Measurements from ENCODE around the gene PTPRO.

The PTPRO gene

DNA sequence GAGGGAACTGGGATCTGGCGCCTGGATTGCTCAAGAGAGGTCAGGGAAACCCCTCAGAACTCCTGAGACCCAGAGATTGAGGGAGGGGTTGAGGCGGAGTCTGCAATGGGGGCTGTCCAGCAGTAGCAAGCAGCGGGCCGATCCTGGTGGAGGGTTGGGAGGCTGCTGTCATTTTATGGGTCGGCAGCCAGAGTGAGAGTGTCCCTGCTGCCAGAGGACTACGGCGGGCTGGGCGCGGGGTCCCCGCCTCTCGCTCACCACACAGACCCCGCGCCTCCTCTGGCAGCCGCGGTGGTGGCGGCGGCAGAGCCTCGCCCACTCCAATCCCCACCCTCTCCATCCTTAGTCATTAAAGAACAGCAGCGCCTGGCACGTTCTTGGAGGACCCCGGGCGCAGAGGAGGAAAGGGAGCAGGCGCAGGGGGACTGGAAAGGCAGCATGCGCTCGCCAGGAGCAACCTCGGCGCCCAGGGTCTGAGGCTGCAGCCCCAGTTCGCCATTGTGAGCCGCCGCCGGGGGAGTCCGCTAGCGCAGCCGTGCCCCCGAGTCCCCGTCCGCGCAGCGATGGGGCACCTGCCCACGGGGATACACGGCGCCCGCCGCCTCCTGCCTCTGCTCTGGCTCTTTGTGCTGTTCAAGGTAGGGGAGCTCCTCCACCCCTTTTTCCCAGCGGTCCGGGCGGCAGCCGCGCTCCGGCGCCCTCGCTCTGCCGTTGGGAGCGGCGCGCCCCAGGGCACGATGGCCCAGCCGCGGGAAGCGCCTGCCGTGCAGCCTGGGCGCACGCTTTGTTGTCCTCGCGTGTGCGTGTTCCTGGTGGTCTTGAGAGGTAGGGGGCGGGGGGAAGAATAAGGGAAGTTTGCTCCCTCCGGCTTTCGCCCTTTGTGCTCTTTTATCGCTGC is at the start of gene PTPRO:
Gene PTPRO, plus strand, starts transcription at position 345 of the 898 bp plus-strand sequence.
- peak; percentile 55 to 78 for DNase-seq

GRCh38 chr12:15273896-15274295 is 48.4 kb upstream of the PTPRO start:
- no peak for DNase-seq

GRCh38 chr12:15274561-15274967 is 47.7 kb upstream of the PTPRO start:
- DNase-seq = no peak

GRCh38 chr12:15276088-15276698 is 46.1 kb upstream of the PTPRO start:
- peak; percentile 30 to 49 for DNase-seq

DNA sequence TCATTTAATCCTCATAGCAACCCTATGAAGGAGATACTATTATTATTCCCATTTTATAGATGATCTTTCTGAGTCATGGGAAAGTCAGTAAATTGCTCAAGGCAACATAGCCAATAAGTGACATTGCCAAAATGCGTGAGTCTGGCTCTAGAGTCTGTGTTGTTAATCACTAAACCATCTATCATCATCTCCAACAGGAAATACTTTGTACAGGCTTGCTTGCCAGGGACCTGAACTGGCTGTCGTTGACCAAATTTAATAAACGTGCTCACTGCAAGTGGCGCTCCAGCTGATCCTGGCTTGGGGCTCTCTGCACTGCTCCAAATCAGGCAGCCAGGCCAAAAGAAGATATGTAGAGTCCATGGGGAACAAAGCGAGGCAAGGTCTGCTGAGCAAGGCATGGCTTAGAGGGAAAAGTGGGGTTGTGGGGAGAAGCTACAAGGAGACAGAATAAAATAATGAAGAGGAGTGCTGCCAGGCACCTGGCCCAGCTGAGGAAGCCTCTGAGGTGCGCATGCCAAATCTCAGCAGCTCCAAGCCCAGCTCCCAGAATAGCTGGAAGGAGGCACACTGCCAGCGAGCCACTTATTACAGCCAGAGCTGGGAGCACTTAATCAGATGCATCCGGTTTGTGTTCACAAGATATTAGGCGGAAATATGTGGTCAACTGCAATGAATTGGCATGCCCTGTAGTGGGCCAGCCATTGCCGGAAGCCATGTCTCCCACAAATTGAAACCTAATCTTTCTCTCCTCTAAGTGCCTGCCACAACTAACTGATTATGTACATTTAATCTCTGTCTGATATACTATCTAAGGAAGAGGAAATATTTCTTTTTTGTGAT is 43.3 kb upstream of the PTPRO start:
- DNase-seq = peak; percentile 75 to 96

DNA sequence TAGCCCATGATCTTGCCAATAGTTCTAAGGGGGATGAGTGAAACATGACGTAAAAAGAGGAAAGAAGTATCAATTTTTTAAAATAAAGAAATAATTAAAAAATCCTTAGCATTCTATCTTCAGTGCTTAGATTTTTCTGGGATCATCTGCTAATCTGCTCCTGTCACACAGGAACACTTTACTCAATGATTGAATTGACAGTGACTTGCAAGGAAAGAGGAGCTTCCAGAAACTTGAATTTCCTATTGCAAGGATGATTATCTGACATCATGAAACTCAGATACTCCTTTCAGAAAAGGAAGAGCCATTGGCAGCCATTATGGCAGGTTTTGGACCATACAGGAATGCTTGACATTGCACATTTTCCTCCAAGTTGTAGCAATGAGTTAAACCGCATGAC is 41.4 kb upstream of the PTPRO start:
- no peak for DNase-seq

- DNase-seq = no peak
These were observed 33.1 kb upstream of the PTPRO start for GRCh38 chr12:15289192-15289591.

DNA sequence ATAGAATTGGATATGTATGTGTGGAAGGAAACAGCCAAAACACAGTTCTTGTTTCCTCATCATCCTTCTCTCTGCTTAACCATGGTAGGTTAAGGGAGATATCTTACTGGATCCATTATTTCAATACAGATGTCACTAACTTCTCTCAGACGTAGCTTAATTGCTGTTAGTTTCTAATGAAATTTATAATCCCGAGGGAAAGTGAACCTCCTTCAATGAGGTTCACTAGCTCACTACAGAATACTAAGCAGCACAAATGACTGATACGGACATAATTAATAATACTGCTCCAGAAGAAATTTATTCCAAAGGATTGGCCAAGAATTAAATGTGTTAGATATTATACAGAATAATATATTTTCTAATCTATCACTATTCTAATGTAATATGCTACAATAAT is 28.6 kb upstream of the PTPRO start:
- DNase-seq = no peak

DNA sequence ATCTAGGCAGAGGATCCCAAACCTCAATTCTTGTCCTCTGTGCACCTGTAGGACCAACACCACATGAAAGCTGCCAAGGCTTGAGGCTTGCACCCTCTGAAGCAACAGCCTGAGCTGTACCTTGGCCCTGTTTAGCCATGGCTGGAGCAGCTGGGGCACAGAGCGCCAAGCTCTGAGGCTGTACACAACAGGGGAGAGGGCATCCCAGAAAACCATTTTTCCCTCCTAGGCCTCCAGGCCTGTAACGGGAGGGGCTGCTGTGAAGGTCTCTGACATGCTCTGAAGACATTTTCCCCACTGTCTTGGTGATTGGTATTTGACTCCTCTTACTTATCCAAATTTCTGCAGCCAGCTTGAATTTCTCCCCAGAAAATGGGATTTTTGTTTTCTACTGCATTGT is 22.4 kb upstream of the PTPRO start:
- no peak for DNase-seq

- no peak for DNase-seq
These were observed 18.0 kb upstream of the PTPRO start for GRCh38 chr12:15304296-15304695.

DNA sequence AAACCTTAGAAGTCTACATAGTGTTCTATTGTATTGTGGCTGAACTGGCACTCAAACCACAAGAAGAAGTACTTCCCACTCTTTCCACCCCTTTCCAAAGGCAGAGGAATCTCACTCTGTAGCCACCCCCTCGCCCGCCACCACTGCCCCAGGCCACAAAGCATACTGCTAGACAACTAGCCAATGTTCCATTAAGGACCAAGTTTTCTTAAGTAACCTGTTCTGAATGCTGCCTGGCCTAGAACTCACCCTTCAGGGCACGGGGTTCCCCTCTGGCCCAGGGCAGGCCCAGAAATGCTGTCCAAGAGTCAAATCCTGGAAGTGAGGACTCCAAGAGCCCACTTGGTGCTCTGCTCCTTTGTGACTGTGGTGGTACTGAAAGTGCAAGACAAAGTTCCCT is 15.7 kb upstream of the PTPRO start:
- no peak for DNase-seq

DNA sequence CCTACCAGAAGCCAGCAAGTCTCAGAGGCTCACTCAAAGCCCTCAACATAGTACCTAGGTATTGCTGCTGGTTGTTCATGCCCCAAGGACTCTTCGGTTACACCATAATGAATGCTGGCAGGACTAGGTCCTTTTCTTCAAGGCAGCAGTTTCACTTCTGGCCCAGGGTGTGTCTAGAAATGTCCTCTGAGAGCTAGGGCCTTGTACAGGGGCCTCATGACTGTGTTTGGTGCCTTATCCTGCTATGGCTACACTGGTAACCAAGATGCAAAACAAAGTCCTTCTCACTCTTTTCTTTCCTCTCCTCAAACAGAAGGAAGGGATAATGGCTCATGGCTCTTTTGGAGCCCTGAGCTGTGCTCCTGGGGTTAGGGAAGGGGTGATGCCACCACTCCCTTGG is 15.2 kb upstream of the PTPRO start:
- DNase-seq = no peak

DNA sequence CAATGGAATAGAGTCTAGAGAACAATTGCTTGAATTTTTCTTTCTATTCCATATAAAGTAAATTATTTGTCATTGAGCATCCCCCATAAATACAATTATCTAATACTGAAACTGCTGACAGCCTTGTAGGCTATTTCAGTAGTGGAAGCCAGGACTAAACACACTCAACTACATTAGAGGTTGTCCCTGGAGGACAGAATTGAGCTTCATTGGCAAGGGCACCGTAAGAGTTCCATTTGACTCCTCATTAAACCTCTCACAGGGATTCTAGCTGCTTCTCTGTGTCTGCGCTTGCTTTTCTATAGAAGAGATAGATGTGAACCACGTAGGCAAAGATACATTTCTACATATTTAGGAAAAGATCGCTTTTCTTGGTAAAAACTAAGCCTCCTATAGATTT is 3.5 kb upstream of the PTPRO start:
- no peak for DNase-seq

DNA sequence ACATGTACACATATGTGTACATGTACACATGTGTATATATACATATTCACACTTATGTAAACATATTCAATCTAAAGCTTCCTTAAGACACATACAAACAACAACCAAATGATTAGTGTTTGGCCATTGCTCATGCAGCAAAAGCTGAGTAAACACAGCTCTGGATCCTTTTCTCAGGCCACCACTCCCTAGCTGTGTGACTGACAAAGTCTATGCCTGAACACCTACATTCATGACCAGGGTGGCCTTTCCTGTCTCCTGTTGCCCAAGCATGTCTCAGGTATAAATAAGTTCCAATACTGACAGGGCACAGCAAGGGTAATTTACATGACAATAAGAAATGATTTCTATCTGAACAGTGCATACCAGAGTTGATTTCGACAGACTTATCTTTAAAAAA is 1.4 kb upstream of the PTPRO start:
- peak in 1 of 2 experiments; percentile 13 for DNase-seq

DNA sequence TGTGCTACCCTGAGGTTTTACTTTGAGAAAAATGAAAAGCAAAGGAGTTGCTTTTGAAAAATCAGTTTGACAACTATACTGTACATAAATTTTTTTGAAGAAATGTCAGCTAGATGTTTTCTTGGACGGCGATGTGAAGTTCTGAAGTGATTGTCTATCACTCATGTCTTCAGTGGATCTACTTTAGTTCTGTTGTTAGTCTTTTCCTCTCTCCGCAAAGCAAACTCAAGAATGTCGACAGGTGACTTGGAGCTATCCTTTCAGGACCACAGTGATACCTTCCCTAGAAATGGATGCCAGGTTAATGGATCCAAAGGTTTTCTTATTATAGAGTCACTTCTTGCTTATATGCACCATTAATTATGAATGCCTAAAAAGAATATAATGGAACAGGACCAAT is 1.2 kb downstream of the PTPRO start:
- DNase-seq = peak in 1 of 2 experiments; percentile 34

DNA sequence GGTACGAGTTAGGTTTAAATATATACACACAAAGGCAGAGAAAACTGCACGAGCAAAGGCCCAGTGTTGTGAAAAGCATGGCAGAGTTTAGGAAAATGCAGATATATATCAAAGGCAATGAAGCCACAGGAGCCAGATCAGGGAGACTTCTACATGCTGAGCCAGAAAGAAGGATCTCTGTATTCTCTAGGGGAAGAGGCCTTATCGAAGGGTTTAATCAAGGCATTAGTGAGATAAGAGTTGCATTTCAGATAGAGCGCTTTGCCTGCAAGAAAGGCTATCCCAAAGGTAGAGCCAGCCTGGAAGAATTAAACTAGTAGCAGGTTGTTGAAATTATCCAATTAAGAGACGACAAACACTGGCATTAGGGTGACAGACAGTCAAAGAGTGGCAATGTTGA is 7.6 kb downstream of the PTPRO start:
- no peak for DNase-seq

DNA sequence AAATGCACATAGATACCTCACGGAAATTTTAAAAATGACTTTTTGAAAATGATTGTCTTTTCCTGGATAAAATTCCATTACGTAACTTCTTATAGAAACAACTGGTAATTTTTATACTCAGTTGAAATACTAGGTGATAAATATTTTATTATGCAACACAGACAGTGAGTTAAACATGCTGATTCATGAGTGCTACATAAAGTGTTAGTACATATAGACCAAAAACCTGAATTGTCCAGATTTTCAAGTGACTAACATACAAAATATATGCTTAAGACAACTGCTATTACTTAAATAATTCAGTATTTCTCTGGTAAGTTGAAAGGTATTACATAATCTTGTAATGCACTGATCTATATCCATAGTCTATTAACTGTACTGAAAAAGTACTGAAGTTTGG is 11.9 kb downstream of the PTPRO start:
- DNase-seq = no peak

DNA sequence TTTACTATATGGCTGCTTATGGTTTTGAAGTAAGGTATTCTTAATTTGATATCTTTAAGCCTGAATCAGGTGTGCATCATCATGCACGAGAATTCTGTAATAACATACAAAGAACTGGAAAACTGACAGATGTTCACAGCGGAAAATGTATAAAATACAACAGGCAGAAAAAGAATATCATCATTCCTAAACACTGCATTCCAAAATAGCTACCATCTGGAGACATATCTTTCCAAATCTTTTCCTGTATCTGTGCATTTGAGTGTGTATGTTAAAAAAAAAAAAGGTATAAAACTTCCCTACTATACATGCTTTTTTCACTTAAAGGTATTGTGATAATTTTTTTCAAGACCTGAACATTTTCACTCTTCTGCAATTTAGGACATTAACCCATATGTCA is 13.7 kb downstream of the PTPRO start:
- no peak for DNase-seq

DNA sequence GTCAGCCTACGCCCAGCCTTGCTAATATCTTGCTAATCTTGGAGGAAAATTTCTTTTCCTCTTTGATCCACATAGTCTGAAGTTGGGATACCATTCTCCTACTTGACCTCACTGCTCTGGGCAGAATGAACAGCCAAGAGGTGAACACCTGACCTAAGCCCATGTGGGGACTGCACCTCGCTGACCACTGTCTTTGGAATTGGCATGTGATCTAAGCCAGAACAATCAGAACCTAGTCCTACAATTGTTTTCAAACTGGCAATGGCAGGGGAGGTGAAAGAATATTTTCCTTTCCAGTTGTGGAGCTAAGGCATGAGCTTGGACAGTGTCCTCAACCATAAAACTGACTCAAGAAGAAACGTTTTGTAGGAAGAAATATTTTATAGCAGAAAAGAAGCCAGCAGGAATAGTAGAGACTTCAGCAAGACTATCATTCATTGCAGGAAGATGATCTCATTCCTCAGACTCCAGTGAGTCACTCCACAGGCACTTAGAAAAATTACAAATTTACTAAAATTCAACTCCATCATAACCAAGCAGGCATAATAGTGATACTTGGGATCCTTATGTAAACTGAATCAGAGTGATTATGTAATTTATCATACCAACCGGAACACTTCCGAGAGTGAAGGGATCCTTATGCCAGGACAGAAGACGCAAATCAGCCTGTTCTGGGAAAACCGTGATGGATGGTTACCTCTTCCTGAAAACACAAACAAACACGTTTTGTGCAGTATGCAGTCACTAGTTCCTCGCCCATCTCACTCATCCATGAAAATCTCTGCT is 14.7 kb downstream of the PTPRO start:
- no peak for DNase-seq

DNA sequence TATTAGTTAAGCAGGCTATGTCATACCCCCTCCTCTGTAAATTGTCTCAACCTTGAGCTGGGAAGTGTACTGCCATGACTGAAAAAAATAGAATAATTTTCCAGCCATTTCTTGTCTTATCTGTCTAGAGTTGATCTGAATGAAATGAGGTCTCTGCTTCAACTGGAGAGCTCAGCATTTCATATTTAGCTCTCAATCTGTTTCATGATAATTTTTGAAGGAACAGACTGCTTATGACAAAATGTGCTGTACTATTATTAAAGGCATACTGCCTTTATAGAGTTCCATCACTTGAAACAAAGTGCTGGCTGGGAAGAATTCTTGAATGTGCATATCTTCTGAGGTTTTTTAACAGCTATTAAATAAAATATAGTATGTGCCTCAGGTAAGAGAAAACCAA is 19.1 kb downstream of the PTPRO start:
- no peak for DNase-seq

GRCh38 chr12:15344561-15344960 is 22.3 kb downstream of the PTPRO start:
- no peak for DNase-seq

DNA sequence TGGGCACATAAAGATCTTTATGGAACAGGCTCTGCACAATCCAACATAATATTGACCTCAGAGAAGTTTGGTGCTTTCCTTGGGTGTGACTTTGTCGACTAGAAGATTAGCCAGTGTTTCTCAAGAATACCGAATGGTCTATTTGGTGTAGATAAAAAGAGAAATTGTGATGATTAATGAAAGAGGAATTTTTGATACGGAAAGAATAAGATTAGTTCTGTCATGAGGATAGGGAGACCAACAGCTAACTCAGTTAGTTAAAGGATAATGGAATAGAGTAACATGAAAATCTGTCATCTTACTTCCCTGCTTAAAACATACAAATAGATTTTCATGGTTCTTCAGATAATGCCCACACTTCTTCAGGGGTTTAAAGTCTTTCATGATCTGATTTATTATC is 24.2 kb downstream of the PTPRO start:
- no peak for DNase-seq

DNA sequence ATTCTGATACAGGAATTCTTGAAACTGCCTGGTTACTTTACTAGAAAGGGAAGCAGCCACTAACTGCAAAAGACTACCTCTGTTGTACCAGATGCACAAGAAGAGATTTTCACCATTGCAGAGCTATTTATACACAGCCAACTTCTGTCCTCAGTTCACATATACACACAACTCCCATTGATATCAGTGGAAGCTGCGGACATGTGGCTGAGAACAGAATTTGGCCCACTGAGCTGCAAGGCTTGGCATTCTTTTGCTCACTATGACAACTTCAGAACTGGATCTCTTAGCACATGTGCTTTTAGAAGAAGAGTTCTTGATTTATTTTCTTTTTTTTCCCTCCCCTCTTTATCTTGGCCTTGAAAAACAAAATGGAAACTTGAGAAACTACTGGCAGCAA is 28.3 kb downstream of the PTPRO start:
- DNase-seq = no peak
